GM18505 (cell line): ENCODE measurements around the gene LRP8.

Experiments
- ATAC-seq: cut with Tn5 transposase; IDR thresholded peaks from one replicate; pipeline ENCODE4 v1.9.1; 2021; ENCODE audit not compliant: unreplicated experiment
- POLR2A ChIP-seq: IDR thresholded peaks from 4 replicates; pipeline ENCODE4 v1.6.1; 2011; ENCODE audit warnings: borderline replicate concordance; ENCODE audit not compliant: insufficient read depth, insufficient read length; ENCODE audit errors: extremely low read depth

LRP8 gene

GRCh38 chr1:53262000-53262399 lies 65.9 kb downstream of the LRP8 start:
- no peak for TF ChIP-seq POLR2A
- ATAC-seq = no peak

DNA sequence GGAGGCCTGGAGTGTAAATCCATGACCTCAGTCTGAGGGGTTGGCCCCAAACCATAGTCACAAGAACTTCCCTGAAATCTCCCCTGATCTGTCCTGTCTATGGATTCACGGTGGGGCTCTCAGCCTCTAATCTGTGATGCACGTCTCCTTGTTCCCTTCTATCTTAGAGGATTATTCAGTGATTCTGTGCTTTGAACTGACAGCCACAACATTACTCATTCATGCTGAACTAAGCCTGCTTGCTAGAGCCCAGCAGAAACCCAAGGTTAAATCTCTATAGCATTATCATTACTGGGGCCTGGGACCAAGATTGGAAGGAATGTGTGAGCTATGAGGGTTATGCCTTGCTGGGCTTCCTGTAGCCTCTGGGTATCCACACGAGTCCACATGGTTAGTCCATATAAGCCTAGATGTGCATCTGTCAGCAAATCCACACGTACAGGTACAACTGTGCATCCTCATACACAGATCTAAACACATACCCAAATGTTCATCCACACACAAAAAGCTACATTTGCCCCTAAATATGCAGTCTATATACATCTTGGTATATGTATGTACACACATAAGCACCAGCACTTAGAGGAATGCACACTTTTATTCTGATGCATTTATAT lies 67.1 kb downstream of the LRP8 start:
- ATAC-seq = no peak
- no peak for TF ChIP-seq POLR2A

DNA sequence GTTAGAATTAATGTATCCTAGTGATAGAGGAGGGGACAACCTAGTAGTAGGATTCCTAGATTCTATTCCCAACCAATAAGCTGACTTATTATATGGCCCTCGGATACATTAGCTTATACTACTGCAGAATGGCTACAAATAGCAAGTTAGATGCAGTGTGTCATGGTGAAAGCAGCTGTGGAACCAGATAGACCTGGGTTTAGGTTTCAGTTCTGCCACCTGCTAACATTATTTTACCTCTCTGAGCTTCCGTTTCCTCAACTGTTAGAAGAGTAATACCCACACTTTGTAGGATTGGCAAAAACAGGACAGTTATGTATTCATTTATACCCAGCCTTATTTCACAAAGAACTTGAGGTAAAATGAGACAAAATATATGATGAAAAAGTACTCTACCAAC lies 67.9 kb downstream of the LRP8 start:
- ATAC-seq = no peak
- TF ChIP-seq POLR2A = no peak

DNA sequence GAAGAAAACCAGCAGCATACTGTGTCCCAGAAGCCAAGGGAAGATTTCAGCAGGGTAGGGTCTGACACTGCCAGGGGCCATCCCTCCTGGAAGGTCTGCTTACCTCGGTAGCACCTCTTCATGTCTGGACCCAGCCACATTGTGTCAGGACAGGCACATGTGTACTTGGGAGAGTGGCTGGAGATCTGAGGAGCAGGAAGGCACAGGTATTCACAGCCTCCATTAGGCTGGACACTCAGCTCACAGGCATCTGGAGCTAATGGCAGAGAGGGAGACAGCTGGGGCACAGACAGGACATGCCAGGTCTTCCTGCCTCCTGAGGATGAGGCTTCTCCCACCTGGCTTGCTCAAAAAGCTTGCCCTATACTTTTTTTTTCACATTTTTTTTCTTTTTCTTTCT lies 69.7 kb downstream of the LRP8 start:
- ATAC-seq = no peak
- no peak for TF ChIP-seq POLR2A

- no peak for ATAC-seq
- TF ChIP-seq POLR2A = no peak
These were observed 70.3 kb downstream of the LRP8 start for GRCh38 chr1:53257454-53258081.

DNA sequence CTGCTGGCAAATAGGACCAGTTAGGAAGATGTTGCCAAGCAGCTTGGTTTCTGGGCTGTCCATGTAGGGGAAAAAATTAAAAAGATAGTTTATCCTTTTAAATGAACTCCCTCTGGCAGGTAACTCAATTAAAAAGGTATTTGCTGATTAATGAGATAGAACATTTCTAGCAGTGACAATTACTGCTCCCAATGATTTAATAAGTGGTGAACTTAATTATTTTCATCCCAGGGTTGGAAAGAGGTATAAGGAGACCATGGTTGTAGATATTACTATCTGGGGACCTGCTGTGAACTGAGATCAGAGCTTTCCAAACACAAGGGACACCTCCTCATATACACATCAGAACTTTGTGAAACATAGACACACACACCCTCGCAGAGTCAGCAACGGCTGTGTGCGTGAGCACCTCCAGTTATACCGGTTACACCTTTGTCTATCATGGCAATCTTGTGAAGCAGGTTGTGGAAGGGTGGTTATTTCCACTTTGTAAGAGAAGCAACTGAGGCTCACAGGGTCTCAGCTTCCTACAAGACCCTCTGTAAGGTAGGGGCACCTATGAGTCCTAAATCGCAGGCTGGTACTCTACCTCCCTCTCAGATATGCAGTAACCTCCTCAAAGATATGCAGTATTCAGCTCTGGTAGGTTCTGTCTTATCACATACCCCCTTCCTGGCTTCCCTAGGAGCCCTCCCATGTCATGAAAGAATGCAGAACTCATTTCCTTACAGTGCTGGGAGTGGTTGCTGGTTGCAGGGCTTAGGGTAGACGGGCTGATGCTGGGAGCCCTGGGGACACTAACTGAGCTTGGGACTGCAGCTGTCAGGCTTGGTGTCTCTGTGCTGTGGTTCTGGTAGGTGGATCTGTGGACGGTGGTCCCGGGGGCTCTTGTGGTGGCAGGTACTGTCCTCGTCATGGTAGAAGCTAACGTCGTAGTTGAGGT lies 71.1 kb downstream of the LRP8 start:
- no peak for TF ChIP-seq POLR2A
- no peak for ATAC-seq

- ATAC-seq = no peak
- no peak for TF ChIP-seq POLR2A
These were observed 72.8 kb downstream of the LRP8 start for GRCh38 chr1:53255031-53255430.

DNA sequence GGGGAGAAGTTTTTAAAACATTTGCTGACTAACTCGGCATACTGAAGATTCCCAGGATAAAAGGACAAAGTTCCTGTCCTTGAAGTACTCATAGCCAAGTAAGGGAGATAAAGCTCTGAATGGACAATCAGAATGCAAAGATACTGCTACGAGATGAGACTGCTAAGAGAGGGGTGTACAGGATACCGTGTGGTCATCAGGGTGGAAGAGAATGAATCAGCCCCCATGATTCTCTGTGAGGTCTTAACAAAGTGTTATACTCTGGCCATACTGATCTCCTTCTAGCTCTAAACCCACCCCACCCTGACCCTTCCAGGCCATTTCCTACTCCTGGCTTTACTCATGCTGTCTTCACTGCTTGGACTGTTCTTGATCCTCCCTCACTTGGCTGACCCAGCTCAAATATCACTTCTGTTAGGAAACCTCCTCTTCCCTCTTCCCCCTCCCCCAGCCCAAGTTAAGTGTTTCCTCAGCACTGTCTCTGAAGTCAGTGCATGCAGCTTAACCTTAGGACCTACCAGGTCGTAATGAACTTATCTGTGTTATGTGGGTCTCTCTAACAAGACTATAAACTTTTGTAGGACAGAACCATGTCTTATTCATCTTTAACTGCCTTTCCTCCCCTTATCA lies 73.7 kb downstream of the LRP8 start:
- ATAC-seq = no peak
- TF ChIP-seq POLR2A = no peak

- ATAC-seq = no peak
- no peak for TF ChIP-seq POLR2A
These were observed 77.5 kb downstream of the LRP8 start for GRCh38 chr1:53250325-53250724.

DNA sequence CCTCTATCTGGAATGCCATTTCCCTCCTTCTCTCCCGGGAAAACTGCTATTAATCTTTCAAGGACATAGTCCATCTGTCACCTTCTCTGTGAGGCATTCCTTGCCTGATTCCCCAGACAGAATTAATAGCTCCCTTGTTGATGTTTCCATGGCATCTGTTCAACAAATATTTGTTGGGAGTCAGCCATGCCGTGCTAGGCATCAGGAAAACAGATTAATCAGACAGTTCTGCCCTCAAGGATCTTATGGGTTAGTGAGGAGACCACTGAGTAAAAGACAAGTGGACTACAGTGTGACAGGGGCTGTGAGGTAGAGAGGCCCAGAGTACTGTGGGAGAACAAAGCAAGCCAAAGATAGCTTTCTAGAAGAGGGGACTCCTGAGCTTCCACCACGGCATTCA lies 78.2 kb downstream of the LRP8 start:
- no peak for ATAC-seq
- TF ChIP-seq POLR2A = no peak

- no peak for TF ChIP-seq POLR2A
- no peak for ATAC-seq
These were observed 81.4 kb downstream of the LRP8 start for GRCh38 chr1:53246261-53247134.

DNA sequence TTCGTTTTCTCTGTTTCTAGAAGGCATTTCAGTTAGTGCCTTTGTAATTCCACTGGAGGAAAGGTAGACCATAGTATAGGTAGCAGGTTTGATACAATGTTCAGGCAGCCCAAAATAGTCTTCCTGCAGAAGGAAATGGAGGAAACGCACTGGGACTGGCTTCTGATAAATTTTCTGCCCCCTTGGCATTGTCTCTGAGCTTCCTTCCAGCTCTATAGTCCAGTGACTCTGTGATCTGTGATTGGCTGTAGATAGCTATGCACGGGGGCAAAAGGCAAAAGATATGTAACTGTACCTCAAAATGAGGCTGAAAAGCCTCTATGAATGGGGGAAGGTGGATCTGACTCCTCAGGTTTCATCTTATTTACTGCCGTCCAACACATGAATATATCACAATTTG lies 83.7 kb downstream of the LRP8 start:
- ATAC-seq = no peak
- TF ChIP-seq POLR2A = no peak

DNA sequence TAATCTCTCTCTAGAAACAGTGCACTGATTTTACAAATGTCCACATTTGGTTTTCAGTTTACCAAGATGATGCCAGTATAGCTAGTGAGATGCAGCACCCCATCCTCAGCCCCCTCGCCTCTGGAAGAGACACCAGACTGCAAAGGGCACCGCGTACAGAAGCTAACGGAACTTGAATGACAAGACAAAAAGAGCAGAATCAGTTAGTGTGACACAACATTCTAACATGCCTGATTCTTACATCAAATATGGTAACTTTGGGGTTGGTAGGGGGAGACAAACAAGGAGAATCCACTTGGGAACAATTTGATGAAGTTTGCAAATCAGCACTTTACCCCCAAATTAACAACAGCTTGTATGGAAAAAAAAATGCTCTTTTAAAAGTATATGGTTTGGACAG lies 85.5 kb downstream of the LRP8 start:
- no peak for ATAC-seq
- no peak for TF ChIP-seq POLR2A

GRCh38 chr1:53241828-53242227 lies 86.0 kb downstream of the LRP8 start:
- no peak for TF ChIP-seq POLR2A
- ATAC-seq = no peak
